ENCODE results near the gene IL1A. TPM values are rescaled to one million over a fixed set of nuclear protein-coding genes. Genes with fewer than 3 reads are reported as not detected.

Gene IL1A
- total and polyA plus RNA-seq, 2 donors (not counting 3 experiments of a cell fraction or from before 2014, with no cell fraction given), result 0.29 to 1.4 TPM

DNA sequence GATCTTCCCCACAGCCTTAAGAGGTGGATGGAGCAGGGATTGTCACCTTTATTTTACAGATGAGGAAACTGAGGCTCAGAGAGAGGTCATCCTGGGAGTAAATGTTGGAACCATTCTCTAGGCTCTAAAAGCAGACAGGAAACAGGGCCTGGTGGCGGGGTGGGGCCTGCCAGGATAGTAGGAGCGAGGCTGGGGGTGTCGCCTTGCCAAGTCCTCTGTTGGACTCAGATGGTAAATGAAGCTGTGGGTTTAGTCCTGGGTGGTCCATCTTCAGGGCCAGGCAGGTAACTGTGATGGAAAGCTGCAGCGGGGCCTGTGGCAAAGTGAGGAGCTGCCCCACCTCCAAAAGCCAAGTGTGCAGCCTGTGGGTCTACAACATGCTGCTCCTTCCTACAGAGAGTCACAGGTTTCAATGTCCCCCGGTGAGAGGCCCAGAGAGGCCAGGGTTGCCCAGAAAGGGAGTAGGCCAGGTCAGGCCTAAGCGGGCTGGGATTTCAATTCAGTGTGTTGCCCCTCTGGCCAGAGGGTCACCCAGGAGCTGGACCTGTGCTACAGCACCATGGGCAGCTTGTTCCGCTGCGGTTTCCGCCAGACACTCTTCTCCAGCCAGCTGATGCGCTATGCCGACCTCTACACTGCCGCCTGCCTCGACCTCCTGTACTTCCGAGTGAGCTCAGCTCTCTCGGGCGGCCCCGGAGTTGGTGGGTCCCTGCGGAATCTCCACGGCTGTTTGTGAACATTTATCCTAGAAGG, 56.8 kb downstream of the IL1A start:
- Histone ChIP-seq H4K20me1 (replicated peaks; ENCODE audit: control insufficient read depth, extremely low read depth, insufficient read depth, low read length) (no peaks in the 10 kb centered on the region), H3K9me1 (replicated peaks; ENCODE audit: control insufficient read depth, extremely low read depth, insufficient read depth, low read length) (no peaks in the 10 kb centered on the region), H2AFZ (ENCODE audit: low read depth, low read length) (no peak overlapping the region), H3K79me2 (ENCODE audit: control insufficient read depth, insufficient read depth, low read length) (no peaks in the 10 kb centered on the region), H3K9me3 (replicated peaks; ENCODE audit: control insufficient read depth, insufficient read depth, low read length) (no peaks in the 10 kb centered on the region), H3K4me3 (replicated peaks in 1 of 3; ENCODE audit: insufficient read depth in 1 of 3, low read depth in 1 of 3, low read length in 3 of 3) (no peak overlapping the region), H3K4me2 (ENCODE audit: insufficient read depth, low read length) (no peak overlapping the region), H3K4me1 (ENCODE audit: control insufficient read depth, extremely low read depth, insufficient read depth, low read length) (peaks cover 3% of the 10 kb centered on the region), H3K36me3 (ENCODE audit: control insufficient read depth in 2 of 2, extremely low read depth in 1 of 2, insufficient read depth in 2 of 2, low read length in 2 of 2) (no peaks in the 10 kb centered on the region), H3K9ac (replicated peaks; ENCODE audit: extremely low read depth, insufficient read depth, low read length) (no peak overlapping the region), H3K27ac (ENCODE audit: insufficient read depth, low read depth, low read length) (no peak overlapping the region), H3K27me3 (ENCODE audit: control insufficient read depth in 2 of 2, insufficient read depth in 2 of 2, low read length in 2 of 2) (no peaks in the 10 kb centered on the region)
- DNase-seq (ENCODE audit: low read depth, low spot score) (no peak), FAIRE-seq (no peak)
- no TSS peak for BruUV-seq (replicated peaks)
- dilution Hi-C loops (cut with MboI; ENCODE audit: extremely low pct_ligation_motif_present, low sequenced_read_pairs), result no loop called here
- TF ChIP-seq EZH2 (IDR thresholded peaks at IDR 0.05; ENCODE audit: borderline replicate concordance, low read depth, low read length, severe bottlenecking) (no peak), POLR2A (IDR thresholded peaks at IDR 0.05; ENCODE audit: low read depth, low read length) (no peak), JUN (IDR thresholded peaks at IDR 0.05; ENCODE audit: borderline replicate concordance, insufficient read depth, insufficient read length, low read depth) (no peak), POLR2AphosphoS5 (IDR thresholded peaks at IDR 0.05; ENCODE audit: insufficient read depth, low read depth, low read length) (no peak), CTCF (IDR thresholded peaks at IDR 0.05; ENCODE audit: extremely low read depth in 1 of 2, insufficient read depth in 1 of 2, low read depth in 1 of 2, low read length in 2 of 2) (no peak)
- ChIA-PET POLR2A (no interaction called here), CTCF (interaction anchor here (0.6 to 9.1 kb wide), 27 partner anchors 9 to 246 kb away, joined by 3 to 207 read pairs (median 5); partner anchors contain the start of gene SLC20A1)
- intact Hi-C loops (cut with micrococcal nuclease), result loop anchor here (2.0 kb wide), 1 partner anchor 37 kb away; no protein-coding TSS in a partner anchor

All from endothelial cell of umbilical vein (primary cell).